GM19397 (cell line): ENCODE measurements around the gene CYP11A1.

Experiments used
- ATAC-seq: cut with Tn5 transposase; IDR thresholded peaks from one replicate; pipeline ENCODE4 v1.9.1; 2021; ENCODE audit warnings: mild to moderate bottlenecking, moderate library complexity; ENCODE audit not compliant: unreplicated experiment

Gene CYP11A1

GRCh38 chr15:74389241-74390048 is 22.0 kb upstream of the CYP11A1 start:
- ATAC-seq, result no peak

GRCh38 chr15:74388363-74388951 is 21.0 kb upstream of the CYP11A1 start:
- ATAC-seq, result no peak

DNA sequence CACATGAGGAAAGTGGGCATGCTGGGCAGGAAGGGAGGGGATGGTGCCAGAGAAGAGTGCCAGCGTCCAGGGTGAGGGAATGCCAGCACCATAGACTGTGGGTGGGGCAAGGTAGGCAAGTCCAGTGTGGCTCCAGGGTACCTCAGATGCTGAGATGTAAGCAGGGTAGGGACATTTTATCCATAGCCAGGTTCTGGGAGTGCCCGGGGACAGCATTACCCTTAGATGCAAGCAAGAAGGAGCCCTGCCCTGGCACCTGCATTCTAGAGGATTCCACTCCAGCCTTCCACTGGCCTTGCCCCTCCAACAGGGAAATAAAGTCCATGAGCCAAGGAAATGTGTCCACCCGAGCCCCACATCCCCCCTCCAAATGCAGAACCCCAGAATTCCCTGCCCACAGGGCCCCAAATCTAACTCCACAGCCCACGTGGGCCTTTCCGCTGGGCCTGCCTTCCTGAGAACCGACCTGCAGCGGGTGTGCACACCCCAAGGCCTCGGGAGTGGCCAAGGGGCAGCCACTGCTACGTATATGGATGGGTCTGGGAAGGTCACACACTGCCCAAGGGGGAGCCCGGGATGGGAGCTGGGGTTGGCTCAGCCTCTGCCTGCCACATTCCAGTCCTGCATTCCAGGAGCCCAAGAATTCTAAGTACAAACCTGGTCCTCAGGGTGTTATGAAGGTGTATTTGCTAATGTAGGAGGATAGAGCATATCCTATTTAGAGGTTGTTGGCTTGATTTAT is 20.3 kb upstream of the CYP11A1 start:
- no peak for ATAC-seq

DNA sequence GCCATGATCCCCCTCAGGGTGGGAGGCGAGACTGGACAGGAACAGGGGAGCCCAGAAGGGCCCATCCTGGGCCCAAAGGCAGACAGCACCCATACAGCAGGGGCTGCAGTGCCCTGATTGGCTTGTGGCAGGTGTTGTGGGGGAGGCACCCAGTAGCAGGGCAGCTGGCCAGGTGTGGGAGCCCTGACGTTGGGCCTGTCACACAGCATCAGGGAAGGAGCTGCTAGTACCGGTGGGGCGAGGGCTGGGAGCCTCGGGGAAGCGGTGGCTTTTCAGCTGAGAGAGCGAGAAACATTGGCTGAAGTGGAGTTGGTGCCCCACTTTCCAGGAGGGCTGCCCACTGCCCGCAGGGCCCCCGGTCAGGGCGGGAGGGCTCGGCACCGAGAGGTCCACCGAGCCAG is 19.7 kb upstream of the CYP11A1 start:
- no peak for ATAC-seq

DNA sequence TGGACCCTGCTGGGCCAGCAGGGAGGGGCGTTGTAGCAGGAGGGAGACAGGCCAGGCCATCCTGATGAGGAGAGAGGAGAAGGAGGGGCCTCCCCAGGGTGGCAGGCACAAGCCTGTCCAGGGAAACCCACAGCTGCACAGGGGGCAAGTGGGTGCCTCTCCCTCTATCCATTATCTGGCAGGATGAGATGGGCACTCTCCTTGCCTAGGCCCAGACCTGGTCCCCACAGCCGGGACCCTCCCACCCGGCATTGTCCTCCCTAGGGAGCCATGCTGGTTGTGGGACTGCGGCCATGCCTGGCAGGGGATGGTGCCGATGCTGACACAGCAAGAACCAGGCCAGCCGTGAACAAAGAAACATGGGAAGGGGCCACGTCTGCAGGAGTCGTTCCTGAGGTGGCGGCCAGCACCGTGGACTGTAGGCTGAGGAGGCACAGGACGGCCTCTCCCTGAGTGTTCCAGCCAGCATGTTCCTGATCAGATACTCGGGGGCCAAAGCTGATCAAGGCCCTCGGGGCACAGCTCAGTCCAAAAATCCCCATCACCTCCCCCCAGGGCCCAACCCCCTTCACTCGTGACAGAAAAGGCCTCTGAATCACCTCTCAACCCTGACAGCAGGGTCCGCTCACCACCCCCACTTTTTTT is 19.2 kb upstream of the CYP11A1 start:
- ATAC-seq, result no peak

- ATAC-seq, result no peak
Observed at GRCh38 chr15:74385733-74386132, 18.3 kb upstream of the CYP11A1 start.

GRCh38 chr15:74384881-74385643 is 17.6 kb upstream of the CYP11A1 start:
- peak; percentile 56 for ATAC-seq

- no peak for ATAC-seq
Observed at GRCh38 chr15:74384566-74384880, 17.1 kb upstream of the CYP11A1 start.

GRCh38 chr15:74383695-74384565 is 16.5 kb upstream of the CYP11A1 start:
- ATAC-seq, result no peak

DNA sequence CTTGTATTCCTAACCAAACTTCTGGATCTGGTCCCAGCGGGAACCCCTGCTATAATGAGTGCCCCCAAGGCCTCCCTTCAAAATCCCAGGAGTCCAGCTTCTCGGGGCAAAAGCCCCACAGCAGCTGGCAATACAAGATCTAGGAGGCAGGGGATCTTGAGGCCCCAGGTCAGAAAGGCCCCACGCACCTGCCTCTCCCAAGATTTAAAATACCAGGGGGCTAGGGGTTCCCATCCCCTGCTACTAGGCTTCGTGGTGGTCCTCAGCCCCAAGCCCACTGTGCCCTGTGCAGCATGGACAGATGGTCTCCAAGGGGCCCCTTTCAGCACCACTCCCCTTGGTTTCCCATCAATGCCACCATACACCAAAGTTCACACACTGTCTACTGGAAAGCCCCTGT is 15.8 kb upstream of the CYP11A1 start:
- no peak for ATAC-seq

DNA sequence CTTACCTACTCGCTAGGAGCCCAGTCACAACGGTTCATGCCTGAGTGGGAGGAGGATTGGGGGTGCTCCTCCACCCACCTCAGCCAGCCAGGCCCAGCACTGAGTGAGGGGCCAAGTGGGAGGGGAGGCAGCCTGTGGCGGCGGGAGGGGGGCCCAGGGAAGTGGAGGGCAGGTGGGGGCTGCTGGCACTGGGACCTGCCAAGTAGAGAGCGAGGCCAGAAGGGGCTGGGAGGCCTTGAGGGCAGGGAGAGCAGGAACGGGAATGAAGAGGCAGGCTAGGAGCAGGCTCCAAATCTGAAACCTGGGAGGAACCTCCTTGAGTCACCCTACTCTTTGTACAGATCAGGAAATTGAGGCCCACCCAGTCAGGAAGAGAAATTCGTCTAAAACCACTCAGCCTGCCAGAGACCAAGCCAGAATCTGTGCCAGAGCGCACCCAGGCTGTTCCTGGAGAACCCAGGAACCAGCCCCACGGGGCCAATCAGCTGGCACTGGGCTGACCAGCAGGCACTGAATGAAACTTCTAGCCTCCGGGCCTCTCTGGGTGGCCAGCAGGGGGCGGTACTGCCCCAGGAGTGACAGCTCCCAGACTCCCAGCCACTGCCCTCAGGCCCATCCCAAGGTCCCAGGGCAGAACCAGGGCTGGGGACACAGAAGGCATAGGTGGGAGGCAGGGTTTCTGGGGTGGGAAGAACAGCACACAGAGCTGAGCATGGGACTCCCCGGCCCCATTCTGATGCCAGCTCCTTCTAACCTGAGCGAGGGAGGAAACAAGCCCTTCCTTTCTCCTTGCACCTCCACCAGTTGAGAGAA is 14.8 kb upstream of the CYP11A1 start:
- ATAC-seq, result no peak

DNA sequence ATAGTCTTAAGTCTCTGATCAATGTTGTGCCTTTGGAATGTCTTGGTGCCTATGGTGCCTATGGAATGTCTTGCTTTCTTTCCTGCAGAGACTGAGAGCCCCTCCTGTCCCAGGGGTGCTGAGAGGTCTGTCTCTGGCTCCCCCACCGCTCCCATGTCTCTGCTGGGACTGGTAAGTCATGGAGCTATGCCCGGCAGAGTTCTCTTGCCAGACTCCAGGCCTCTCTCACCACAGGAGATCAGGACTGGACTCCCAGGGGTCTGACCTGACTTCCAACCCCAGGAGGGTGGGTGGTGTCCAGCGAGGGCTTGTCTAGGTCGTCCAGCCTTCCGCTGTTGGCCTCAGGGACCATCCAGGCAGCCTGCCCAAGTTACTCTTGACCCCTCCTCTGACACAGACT is 14.0 kb upstream of the CYP11A1 start:
- ATAC-seq, result no peak

GRCh38 chr15:74381190-74381453 is 13.7 kb upstream of the CYP11A1 start:
- no peak for ATAC-seq

DNA sequence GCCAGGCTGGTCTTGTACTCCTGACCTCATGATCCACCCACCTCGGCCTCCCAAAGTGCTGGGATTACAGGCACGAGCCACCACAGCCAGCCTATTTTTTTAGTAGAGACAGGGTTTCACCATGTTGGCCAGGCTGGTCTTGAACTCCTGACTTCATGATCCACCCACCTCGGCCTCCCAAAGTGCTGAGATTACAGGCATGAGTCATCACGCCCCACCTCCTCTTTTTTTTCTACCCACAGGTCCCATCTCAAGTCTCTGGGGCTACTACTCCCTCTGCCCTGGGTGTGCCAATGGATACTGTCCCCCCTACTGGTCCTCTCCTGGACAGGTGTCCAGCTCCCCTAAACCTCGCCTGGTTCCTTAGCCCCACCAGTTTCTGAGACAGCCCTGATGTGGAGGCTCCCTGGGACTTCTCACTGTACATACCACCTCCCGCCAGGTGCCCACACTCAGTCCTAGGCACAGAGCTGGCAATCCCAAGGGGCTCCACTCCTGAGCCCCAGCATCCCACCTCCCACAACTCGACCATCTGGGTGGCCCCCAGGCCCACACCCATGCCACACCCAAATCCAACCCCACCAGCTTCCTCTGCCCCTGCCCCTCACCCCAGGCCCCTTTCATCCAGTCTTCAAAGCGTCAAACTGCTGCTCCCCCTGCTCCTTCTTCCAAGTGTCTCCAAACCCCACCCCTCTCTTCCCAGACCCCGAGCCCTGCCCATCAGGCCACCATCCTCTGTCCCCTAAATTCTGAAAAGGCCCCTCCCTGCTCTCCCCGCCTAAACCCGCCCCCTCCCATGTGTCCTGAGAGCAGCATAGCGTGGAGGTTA is 13.1 kb upstream of the CYP11A1 start:
- no peak for ATAC-seq

GRCh38 chr15:74378848-74379247 is 11.4 kb upstream of the CYP11A1 start:
- ATAC-seq, result no peak

GRCh38 chr15:74377831-74378766 is 10.7 kb upstream of the CYP11A1 start:
- no peak for ATAC-seq

GRCh38 chr15:74376825-74377581 is 9.6 kb upstream of the CYP11A1 start:
- ATAC-seq, result no peak
